Stimulated activated CD4-positive, alpha-beta T cell treated with anti-CD3 and anti-CD28 coated beads, TNF-alpha, amount 100 ng/mL, for 48 hours (primary cell): Measurements from ENCODE around the gene CHMP2A.
A peak's percentile ranks its signal among the peaks of the same experiment; 100 is the strongest.

Experiments
- DNase-seq, 3 donors: peaks; one replicate each; pipeline ENCODE4 v3.0.0-alpha.2; 2020; ENCODE audit warnings: low read depth in 3 of 3

CHMP2A gene

DNA sequence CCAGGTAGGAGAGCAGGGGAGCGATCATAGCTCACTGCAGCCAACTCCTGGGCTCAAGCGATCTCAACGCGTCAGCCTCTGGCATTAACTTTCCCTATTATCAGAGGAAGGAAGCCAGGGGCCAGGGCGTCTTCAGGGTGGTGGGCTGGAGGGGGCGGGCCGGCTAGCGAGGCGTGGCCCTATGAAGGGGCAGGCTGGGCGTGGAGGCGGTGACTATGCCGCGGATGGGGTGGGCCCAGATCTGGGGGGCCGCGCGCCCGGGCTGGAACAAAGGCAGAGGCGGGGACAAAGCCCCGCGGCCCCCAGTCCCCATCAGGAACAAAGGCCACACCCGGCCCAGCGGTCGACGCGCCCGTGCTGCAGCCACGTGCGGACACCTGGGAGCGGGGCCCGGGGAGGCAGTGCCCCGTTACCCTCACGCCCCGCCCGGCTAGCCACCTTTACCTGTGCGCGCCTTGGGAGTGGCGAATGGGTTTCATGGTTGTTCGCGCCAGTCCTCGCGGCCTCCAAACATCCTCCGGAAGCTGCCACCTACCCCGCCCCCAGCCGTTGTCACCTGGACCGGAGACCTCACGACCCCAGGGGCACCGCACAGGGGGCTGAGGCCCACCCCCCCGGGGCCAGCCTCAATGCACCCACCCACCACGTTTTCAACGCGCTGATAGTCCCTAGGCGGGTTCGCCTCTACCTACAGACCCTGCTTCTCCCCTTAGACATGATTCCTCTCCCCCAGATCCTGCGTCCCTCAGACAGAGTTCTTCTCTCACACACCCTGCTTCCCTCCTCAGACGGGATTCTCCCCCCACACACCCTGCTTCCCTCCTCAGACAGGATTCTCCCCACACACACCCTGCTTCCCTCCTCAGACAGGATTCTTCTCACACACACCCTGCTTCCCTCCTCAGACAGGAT lies 16.4 kb downstream of the CHMP2A start:
- peak in 1 of 3 donors; percentile 43 for DNase-seq

DNA sequence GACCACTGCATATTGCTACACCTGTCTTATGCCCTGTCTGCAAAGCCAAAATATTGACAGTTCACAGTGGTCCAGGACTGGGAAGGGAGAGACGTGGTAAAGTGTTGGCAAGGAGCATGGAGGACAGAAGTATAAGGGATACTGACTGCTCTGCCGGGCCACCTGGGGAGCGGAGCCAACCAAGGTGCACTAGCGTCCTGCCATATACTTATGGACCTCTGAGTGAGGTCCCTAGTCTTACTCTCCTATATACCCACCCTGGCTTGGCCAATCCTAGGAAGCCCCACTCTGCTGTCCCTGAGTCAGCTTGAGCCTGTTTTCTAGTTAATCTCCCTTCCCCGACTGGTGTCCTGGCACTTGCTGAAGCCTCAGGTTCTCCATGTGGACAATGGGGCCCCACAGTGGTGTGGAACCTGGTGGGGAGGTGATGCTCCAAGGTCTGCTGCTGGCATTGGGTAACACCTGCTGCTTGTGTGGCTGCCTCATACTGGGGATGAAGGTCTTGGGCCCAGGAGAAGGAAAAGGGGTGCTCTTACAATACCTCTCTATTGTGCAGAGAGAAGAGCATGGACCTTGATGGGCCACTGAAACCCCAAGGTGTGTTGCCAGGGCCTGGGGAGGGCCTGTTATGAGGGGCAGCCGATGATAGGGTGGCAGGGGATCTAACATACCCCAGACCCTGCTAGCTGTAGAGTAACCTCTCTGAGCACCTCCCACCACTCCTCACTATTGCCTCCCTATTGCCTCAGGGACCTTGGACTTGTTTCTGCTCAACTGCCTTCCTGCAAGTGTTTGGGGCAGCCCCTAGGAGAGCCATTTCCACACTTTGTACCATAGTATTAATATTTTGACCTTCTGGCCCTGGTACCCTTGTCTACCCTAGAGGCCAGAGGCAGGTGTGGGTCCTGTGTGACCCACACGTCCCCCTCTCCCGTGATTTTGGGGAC lies 17.8 kb downstream of the CHMP2A start:
- no peak for DNase-seq

DNA sequence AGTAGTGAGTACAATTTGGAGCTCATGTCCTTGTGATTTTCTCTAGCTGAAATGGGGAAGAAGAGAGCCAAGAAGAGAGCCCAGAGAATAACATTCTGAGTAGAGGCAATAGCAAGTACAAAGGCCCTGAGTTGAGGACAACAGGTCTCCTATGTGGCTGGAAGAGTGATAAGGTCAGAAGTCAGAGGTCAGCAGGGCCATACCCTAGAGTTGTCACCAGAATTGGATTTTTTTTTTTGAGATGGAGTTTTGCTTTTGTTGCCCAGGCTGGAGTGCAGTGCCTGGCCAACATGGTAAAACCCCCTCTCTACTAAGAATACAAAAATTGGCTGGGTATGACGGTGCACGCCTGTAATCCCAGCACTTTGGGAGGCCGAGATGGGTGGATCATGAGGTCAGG lies 19.0 kb downstream of the CHMP2A start:
- no peak for DNase-seq

DNA sequence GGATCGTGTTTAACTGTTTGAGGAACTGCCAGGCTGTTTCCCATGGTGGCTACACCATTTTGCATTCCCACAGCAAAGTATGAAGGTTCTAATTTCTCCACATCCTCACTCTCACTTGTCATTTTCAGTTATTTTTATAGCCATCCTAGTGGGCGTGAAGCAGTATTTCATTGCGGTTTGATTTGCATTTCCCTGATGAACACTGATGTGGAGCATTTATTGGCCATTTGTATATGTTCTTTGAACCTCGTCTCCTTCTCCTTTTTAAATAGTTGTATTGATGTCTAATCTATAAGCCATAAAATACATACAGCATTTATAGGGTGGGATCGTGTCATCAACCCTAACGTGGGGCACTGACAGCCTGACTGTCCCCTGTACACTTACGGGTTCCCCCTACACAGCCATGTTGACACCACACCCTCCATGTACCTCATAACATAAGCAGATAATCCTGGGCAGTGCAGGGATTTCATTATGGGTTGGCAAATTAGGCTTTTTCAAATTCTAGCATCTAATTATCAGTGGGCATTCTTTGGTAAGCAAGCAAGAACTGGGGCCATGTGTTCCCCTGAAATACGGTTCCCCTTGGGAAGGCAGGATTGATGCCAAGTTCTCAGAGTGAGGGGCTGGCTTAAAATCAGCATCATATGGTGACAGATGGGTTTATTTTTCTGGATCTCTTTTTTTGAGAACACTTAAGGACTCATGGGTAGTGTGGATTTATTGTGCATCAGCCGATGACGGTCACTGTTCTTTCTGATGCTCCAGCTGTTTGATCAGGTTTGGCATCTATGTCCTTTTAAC lies 23.7 kb downstream of the CHMP2A start:
- no peak for DNase-seq

DNA sequence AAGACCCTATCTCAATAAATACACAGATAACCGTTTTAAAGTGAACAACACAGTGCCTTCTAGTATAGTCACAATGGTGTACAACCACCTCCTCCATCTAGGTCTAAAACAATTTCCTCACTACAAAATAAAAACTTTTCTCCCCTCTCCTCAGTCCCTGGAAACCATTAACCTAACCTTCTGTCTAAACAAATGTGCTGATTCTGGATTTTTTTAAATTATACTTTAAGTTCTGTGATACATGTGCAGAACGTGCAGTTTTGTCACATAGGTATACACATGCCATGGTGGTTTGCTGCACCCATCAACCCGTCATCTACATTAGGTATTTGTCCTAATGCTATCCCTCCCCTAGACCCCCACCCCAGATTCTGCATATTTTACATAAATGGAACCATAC lies 25.5 kb downstream of the CHMP2A start:
- DNase-seq = no peak

DNA sequence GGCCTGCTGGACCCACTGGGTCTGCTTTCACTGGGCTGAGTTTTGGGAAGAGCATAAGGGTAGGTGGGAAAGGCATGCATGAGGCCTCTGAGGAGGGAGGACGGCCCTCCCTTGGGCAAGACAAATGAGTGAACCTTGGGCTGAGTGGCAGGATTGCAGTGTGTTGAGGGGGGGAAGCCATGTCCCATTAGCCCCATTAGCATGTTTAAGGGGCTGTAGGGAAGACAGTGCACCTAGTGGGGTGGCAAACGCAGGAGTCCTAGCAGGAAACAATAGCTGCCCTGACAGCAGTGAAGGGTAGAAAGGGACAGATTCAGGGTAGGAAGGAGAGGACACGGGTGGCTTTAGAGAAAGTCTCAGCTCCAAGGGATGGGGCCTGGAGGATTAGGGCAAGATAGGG lies 32.2 kb downstream of the CHMP2A start:
- DNase-seq = no peak

DNA sequence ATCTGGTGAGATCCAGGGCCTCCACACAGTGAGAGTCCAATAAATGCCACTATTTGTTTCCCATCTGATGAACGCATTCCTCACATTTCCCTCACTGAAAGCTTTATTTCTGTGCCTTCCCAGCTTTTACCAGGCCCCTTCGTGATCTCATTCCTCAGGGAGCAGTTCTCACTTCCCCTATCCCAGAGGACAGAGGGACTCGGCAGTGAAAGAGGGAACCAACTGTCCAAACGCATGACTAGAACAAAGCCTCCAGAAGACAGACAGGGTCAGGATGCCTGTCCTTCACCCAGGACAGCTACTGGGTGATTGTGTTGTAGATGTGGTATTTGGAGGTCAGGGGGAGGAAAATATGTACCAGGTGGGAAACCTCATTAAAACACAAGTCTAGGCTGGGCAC lies 33.3 kb downstream of the CHMP2A start:
- DNase-seq = no peak

DNA sequence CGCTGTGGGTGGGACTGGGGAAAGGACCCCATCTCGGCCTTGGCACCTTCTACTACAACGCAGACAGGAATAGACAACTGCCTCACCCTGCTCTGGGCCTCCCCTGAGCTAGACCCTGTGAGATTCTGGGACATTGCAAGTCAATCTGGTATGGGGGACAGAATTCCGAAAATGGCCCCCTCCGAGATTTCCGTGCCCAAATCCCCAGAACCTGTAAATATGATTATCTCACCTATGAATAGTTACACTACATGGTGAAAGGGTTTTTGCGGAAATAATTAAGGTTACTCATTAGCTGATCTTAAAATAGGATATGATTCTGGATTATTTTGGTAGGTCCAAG lies 34.7 kb downstream of the CHMP2A start:
- DNase-seq = no peak

DNA sequence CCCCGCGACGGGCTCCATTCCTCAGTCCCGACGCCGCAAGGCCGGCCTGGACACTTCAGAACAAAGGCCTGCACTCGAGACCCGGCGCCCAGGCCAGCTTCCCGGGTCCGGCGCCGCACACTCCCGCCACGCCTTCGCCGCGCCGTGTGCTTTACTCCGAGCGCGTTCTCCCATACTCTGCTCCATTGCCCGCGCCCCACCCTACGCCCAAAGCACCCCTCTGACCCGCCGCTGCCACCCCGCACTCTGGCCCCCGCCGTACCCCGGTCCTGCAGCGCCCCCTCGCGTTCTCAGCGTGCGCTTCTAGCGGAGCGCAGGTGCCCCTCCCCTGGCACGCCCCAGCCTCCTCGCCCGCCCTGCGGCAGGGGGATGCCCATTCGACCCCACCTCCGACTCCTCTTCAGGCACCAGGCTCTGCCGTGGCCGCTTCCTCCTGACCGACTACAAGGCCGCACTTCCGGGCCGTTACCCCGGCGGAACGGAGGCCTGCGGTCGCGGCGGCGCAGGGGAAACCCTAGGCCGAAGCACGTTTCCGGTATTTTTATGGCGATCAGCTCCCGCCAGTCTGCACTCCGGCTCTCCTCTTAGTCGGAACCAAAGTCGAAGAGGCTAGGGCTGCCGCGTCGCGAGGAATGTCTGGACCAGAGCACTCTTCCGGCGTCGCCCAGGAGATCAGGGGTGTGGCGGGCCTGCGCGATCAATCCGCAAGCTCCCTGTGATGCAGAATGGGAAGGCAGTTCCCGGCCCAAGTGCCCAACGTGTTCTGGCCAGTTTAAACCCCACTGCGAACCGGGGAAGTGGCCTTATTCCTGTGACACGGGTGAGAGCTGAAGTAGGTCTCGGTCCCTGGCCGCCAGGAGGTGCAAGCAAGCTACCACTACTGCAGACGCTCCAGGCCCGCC lies 35.3 kb downstream of the CHMP2A start, which contains the start of gene ZBTB45:
Gene ZBTB45, minus strand, starts transcription at position 456 of the 902 bp plus-strand sequence. CDS start 2,137 bp downstream, outside the sequence.
- DNase-seq = peak; percentile 88 to 91 (median 90)

DNA sequence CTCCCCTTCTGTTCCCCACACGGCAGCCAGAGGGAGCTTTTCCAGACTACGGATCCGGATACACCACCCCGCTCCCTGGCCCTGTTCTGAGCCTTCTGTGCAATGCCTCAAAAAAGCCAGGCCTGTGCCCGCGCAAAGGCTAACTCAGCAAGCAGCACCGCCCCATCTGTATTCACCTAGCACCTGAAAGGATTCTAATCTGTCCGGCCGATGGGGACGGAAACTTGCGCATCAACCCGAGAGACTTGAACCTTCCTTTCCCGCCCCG lies 35.9 kb downstream of the CHMP2A start:
- DNase-seq = peak in 1 of 3 donors; percentile 40

DNA sequence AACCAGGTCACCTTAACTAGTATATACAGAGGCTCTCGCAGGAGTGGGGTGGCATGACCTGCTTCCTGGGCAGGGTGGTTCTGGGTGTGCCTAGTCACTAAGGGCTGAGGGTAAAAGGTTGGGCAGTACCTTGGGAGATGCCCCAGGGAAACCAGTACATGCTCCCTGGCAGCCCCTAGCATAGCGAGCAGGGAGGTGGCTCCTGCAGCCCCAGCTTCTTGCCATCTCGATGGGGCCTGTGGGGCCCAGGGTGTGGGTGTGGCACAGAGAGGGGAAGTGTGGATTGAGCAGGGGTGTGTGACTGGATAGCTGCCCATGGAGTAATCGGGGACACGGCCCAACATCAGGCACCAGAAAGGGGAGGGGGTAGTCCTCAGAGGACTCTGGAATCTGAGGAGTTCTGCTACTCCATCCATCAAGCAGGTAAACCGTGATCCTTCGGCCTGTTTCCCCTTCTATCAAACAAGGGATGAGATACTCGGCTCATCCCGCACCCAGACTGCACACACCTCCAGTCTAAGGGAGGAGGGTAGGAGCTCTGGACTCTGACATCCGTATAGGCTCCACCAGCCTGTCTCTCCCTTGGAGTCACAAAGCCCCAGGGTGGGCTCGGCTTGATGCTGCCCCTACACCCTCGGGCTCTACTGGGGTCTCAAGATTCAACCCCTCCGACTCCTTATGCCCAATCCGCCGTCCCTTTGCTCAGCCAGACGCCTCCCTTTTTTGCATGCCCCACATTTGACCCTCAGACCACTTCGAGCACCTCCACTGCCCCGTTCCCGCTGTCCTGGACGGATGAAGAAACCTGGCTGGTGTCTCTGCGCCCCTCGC lies 36.4 kb downstream of the CHMP2A start:
- no peak for DNase-seq

DNA sequence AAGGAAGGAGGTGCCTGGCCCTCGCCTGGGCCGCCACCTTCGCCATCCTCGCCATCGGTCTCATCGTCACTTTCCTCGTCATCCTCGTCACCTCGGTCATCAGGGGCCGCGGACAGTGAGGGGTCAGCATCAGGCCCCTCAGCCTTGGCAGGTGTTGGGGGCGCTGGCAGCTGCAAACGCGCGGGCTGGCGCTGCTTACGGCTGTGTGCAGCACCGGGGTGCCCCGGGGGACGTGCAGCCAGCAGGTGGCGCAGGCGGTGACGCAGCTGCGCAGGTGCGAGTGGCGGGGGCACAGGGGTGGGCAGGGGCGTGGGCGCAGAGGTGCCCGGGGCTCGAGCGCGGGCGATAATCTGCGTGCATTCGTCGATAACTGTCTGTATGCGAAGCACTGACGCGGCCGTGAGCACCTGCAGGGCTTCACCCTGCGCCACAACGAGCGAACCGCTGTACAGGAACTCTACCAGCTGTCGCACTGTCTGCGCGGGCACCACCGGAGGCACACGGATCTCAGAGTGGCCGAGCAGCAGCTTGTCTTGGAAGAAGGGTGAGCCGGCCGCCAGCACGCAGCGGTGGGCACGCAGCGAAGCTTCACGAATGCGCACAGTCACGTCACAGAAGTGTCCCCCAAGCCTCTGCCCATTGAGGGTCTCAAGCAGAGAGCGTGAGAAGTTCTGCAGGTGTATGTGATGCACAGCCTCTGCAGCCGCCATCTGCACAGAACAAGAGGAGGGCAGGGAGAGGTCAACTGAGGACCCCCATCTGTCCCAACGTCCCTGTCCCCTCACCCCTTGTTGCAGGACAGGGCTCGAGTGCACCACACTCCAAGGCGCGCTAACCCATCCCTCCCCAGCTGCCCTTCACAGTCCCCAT lies 37.7 kb downstream of the CHMP2A start:
- DNase-seq = no peak

DNA sequence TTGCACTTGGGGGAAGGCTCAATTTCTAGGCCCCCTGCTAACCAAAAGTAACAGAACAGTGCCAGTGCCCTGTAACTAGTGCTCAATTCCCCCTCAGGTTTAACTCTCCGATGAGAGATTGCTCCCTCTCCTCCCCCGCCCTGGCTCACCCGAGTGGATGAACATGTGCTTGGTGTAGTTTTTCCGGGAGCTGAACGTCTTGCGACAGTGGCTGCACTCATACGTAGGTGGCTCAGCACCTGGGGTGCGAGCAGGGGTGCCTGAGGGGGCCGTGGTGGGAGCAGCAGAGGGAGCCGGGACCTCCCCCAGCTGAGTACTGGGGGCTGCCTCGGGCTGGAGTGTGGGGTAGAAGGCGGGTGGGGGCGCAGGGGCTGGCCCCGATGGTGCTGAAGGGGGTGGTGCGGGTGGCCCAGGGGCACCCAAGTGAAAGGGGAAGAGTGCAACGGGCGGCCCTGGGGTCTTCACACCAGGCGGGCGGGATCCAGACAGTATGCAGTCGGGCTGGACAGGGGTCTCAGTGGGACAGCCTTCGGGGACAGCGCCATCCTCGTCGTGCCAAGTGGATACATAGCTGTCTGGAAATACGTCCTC lies 38.6 kb downstream of the CHMP2A start:
- no peak for DNase-seq

DNA sequence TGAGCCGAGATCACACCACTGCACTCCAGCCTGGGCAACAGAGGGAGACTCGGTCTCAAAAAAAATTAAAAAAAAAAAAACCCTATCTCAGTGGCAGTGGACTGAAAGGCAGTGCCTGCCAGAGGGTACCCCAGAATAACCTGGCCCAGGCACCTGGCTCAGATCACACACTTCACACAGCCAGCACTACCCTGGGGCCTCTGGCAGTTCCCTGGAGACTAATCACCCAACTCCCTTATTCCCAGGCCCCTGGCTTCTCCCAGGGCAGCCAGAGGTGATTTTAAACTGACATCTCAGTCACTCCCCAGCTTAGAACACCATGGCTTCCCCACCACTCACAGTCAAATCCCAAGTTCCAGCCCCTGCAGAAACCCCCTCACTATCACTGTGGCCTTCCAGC lies 39.6 kb downstream of the CHMP2A start:
- no peak for DNase-seq

DNA sequence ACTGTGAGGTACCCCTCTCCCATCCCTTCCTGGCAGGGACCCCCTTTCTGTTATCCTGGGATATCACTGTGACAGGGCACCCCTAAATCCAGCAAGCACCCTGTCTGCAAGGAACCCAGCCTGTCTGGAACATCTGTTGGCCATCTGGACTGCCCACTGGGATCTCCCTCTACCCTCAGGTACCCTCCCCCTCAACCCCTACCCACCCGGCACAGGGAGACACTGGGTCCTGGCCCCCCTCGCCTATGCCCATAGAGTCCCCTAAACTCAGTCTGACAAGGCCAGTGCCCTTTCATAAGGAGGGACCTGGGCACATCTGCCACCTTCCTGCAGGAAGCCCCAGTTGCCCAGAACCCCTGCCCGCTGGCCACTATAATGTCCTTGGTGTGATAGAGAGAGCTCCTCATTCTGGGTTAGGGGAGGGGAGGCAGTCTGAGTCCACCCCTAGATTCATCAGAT lies 40.3 kb downstream of the CHMP2A start:
- no peak for DNase-seq

DNA sequence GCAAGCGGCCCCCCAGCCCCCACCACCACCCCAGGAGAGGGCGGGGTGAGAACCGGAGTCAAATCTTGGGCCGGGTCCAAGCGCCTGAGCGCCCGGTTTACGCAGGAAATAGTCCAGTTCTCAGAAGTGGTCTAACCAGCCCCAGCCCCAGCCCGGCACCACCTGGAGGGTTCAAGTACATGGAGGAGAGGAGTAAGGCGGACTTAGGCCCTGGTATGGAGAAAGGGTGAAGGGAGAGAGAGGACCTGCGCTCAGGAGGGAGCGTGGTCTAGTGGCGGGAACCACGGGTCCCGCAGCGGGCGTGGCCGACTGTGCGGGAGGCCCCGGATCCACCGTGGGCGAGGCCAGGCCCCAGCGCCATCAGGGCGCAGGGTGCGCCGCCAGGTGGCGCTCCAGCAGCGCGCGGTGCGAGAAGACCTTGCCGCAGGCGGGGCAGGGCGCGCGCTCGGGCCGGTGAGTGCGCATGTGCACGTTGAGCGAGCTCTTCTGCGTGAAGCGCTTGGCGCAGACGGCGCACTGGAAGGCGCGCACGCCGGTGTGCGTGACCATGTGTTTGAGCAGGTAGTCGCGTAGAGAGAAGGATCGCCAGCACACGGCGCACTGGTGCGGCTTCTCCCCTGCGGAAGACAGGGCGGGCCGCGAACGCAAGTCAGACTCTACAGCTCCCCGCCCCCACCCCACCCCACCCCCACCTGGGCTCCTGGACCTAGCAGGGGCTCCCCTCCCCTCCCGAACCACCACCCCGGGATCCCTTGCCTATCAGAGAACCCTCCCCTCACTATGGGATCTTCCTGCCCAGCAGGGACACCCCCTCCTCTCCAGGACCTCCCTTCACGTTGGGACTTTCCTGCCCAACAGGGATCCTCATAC lies 41.0 kb downstream of the CHMP2A start:
- DNase-seq = peak; percentile 93 to 97 (median 97)

DNA sequence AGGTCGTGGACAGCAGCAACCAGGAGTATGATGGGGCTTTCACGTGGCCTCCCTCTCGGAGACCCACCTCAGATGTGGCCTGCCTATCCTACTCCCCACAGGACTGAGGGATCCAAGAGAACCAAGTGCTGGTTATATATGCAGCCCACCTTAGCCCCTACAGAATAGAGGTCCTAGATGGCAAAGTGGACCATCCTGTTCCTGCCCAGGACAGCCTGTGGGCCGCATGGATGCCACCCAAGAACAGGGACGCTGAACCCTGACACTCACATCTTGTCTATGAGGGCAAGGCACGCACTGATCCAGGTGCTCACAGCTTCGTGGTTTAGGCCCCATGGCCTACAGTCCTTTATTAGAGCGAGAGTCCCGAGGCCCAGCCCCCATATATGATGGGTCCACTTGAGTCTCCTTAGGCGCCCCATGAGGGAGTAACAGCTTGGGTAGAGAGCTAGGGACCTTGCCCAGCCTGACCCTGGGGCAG lies 41.7 kb downstream of the CHMP2A start:
- DNase-seq = no peak
